Muscle layer of colon (tissue), 2 donors: Measurements from ENCODE around the gene ST3GAL2.

Source experiments
- H3K27ac ChIP-seq: one replicate; pipeline ENCODE4 v1.7.0; 2013; ENCODE audit warnings: low read depth, mild to moderate bottlenecking, low read length, moderate library complexity
- H3K27me3 ChIP-seq, 2 donors: one replicate each; pipeline ENCODE4 v1.7.0; 2013; ENCODE audit warnings: low read length in 2 of 2, mild to moderate bottlenecking in 2 of 2; ENCODE audit not compliant: insufficient read depth in 2 of 2, control insufficient read depth in 1 of 2
- H3K36me3 ChIP-seq: one replicate; pipeline ENCODE4 v1.7.0; 2013; ENCODE audit warnings: mild to moderate bottlenecking, low read length; ENCODE audit not compliant: insufficient read depth
- H3K4me1 ChIP-seq: one replicate; pipeline ENCODE4 v1.7.0; 2013; ENCODE audit warnings: mild to moderate bottlenecking, low read length; ENCODE audit not compliant: insufficient read depth
- H3K4me3 ChIP-seq, 2 donors: one replicate each; pipeline ENCODE4 v1.7.0; 2013; ENCODE audit warnings: low read length in 2 of 2, low read depth in 1 of 2, mild to moderate bottlenecking in 1 of 2, moderate library complexity in 1 of 2
- H3K9ac ChIP-seq: one replicate; pipeline ENCODE4 v1.7.0; 2013; ENCODE audit warnings: low read length
- H3K9me3 ChIP-seq: one replicate; pipeline ENCODE4 v1.7.0; 2013; ENCODE audit warnings: mild to moderate bottlenecking, low read length
- donor health status: abdominal sarcoma.
- donor health status: Adenocarcinoma of cecum.

Gene ST3GAL2

GRCh38 chr16:70438969-70439862 lies at the start of gene ST3GAL2:
ST3GAL2 (minus strand) TSS chr16:70439100; CDS start chr16:70398530, 40,570 bp downstream.
- Histone ChIP-seq H3K4me3 (peak within 1 kb of the TSS; percentile 72 to 82), H3K9ac (peak within 1 kb of the TSS; percentile 64), H3K27me3 (no peaks in the 10 kb centered on the region)

GRCh38 chr16:70484867-70485266 lies 46.0 kb upstream of the ST3GAL2 start:
- Histone ChIP-seq H3K36me3 (peaks cover 37% of the 10 kb centered on the region), H3K27me3 (no peaks in the 10 kb centered on the region), H3K9me3 (no peaks in the 10 kb centered on the region), H3K27ac (no peak overlapping the region), H3K4me3 (no peak overlapping the region), H3K4me1 (no peaks in the 10 kb centered on the region), H3K9ac (no peak overlapping the region)

More at GRCh38 chr16:70438969-70439862, at the start of gene ST3GAL2:
- peaks cover 30% of the 10 kb centered on the region for H3K4me1 ChIP-seq
- H3K9me3 ChIP-seq: no peaks in the 10 kb centered on the region
- H3K36me3 ChIP-seq: no peaks in the 10 kb centered on the region
- peak within 1 kb of the TSS; percentile 64 for H3K27ac ChIP-seq

- Histone ChIP-seq H3K4me3 (no peak overlapping the region), H3K9me3 (no peaks in the 10 kb centered on the region), H3K4me1 (no peaks in the 10 kb centered on the region), H3K27ac (no peak overlapping the region), H3K9ac (no peak overlapping the region), H3K36me3 (peaks cover 51% of the 10 kb centered on the region), H3K27me3 (no peaks in the 10 kb centered on the region)
Observed at GRCh38 chr16:70483426-70483825, 44.5 kb upstream of the ST3GAL2 start.

- no peaks in the 10 kb centered on the region for H3K4me1 ChIP-seq
- no peak overlapping the region for H3K4me3 ChIP-seq
- H3K27me3 ChIP-seq: no peaks in the 10 kb centered on the region
- H3K9ac ChIP-seq: no peak overlapping the region
- H3K9me3 ChIP-seq: no peaks in the 10 kb centered on the region
- H3K36me3 ChIP-seq: peaks cover 58% of the 10 kb centered on the region
- no peak overlapping the region for H3K27ac ChIP-seq
Observed at GRCh38 chr16:70482624-70483023, 43.7 kb upstream of the ST3GAL2 start.

GRCh38 chr16:70481929-70482536 lies 43.1 kb upstream of the ST3GAL2 start:
- Histone ChIP-seq H3K9me3 (no peaks in the 10 kb centered on the region), H3K36me3 (peaks cover 58% of the 10 kb centered on the region), H3K9ac (no peak overlapping the region), H3K27ac (no peak overlapping the region), H3K4me3 (no peak overlapping the region), H3K27me3 (no peaks in the 10 kb centered on the region), H3K4me1 (no peaks in the 10 kb centered on the region)

GRCh38 chr16:70480127-70481105 lies 41.5 kb upstream of the ST3GAL2 start:
- H3K27me3 ChIP-seq: no peaks in the 10 kb centered on the region
- no peak overlapping the region for H3K27ac ChIP-seq
- no peaks in the 10 kb centered on the region for H3K4me1 ChIP-seq
- H3K9ac ChIP-seq: no peak overlapping the region
- no peaks in the 10 kb centered on the region for H3K9me3 ChIP-seq
- H3K36me3 ChIP-seq: peaks cover 58% of the 10 kb centered on the region
- H3K4me3 ChIP-seq: no peak overlapping the region

GRCh38 chr16:70478912-70479341 lies 40.0 kb upstream of the ST3GAL2 start:
- Histone ChIP-seq H3K4me1 (no peaks in the 10 kb centered on the region), H3K4me3 (no peak overlapping the region), H3K36me3 (peaks cover 60% of the 10 kb centered on the region), H3K9me3 (no peaks in the 10 kb centered on the region), H3K9ac (no peak overlapping the region), H3K27ac (no peak overlapping the region), H3K27me3 (no peaks in the 10 kb centered on the region)

- no peak overlapping the region for H3K27ac ChIP-seq
Observed at GRCh38 chr16:70478169-70478568, 39.3 kb upstream of the ST3GAL2 start.

GRCh38 chr16:70476272-70477020 lies 37.5 kb upstream of the ST3GAL2 start:
- Histone ChIP-seq H3K9me3 (no peaks in the 10 kb centered on the region), H3K9ac (no peak overlapping the region), H3K36me3 (peaks cover 48% of the 10 kb centered on the region), H3K4me1 (no peaks in the 10 kb centered on the region), H3K27ac (no peak overlapping the region), H3K4me3 (no peak overlapping the region), H3K27me3 (no peaks in the 10 kb centered on the region)

More at GRCh38 chr16:70478169-70478568, 39.3 kb upstream of the ST3GAL2 start:
- Histone ChIP-seq H3K4me3 (no peak overlapping the region), H3K4me1 (no peaks in the 10 kb centered on the region), H3K9me3 (no peaks in the 10 kb centered on the region), H3K9ac (no peak overlapping the region), H3K27me3 (no peaks in the 10 kb centered on the region), H3K36me3 (peaks cover 60% of the 10 kb centered on the region)

- H3K27me3 ChIP-seq: no peaks in the 10 kb centered on the region
- H3K4me1 ChIP-seq: no peaks in the 10 kb centered on the region
- peaks cover 38% of the 10 kb centered on the region for H3K36me3 ChIP-seq
- H3K9ac ChIP-seq: no peak overlapping the region
- H3K9me3 ChIP-seq: no peaks in the 10 kb centered on the region
- no peak overlapping the region for H3K27ac ChIP-seq
- H3K4me3 ChIP-seq: no peak overlapping the region
Observed at GRCh38 chr16:70475054-70475871, 36.4 kb upstream of the ST3GAL2 start.
